Pons (tissue), 1 donor: ENCODE measurements around the gene KIRREL1.
"Not testable (repeated sequence)": the region's sequence is repeated elsewhere in the genome, so short reads cannot be mapped to it uniquely, and the experiment has no call there.

ENCODE experiments used
- DNase-seq: peaks from one replicate; pipeline ENCODE4 v3.0.0-alpha.2; 2016; ENCODE audit warnings: low spot score

Gene KIRREL1

GRCh38 chr1:158105352-158106095 lies 112.1 kb downstream of the KIRREL1 start:
- DNase-seq, result no peak

GRCh38 chr1:158107916-158108315 lies 114.5 kb downstream of the KIRREL1 start:
- no peak for DNase-seq

- peak; percentile 14 for DNase-seq
Measured at GRCh38 chr1:158112994-158113758, 119.7 kb downstream of the KIRREL1 start.

- DNase-seq, result no peak
Measured at GRCh38 chr1:158113759-158114127, 120.3 kb downstream of the KIRREL1 start.

GRCh38 chr1:158115126-158115525 lies 121.7 kb downstream of the KIRREL1 start:
- no peak for DNase-seq

- DNase-seq, result no peak
Measured at GRCh38 chr1:158116311-158117167, 123.1 kb downstream of the KIRREL1 start.

GRCh38 chr1:158117854-158118704 lies 124.6 kb downstream of the KIRREL1 start:
- peak; percentile 10 for DNase-seq

- DNase-seq, result no peak
Measured at GRCh38 chr1:158118713-158119402, 125.4 kb downstream of the KIRREL1 start.

GRCh38 chr1:158119976-158120653 lies 126.7 kb downstream of the KIRREL1 start:
- no peak for DNase-seq

- no peak for DNase-seq
Measured at GRCh38 chr1:158121604-158122254, 128.3 kb downstream of the KIRREL1 start.

GRCh38 chr1:158122833-158123388 lies 129.5 kb downstream of the KIRREL1 start:
- no peak for DNase-seq

- no peak for DNase-seq
Measured at GRCh38 chr1:158124034-158124433, 130.6 kb downstream of the KIRREL1 start.

- DNase-seq, result peak; percentile 92
Measured at GRCh38 chr1:158124999-158125398, 131.6 kb downstream of the KIRREL1 start.

GRCh38 chr1:158126425-158126824 lies 133.0 kb downstream of the KIRREL1 start:
- no peak for DNase-seq

GRCh38 chr1:158128531-158128930 lies 135.1 kb downstream of the KIRREL1 start:
- DNase-seq, result not testable (repeated sequence)

- DNase-seq, result no peak
Measured at GRCh38 chr1:158131217-158131616, 137.8 kb downstream of the KIRREL1 start.

- no peak for DNase-seq
Measured at GRCh38 chr1:158140764-158141192, 147.3 kb downstream of the KIRREL1 start.

- peak; percentile 75 for DNase-seq
Measured at GRCh38 chr1:158145173-158145719, 151.8 kb downstream of the KIRREL1 start.

GRCh38 chr1:158146165-158146564 lies 152.7 kb downstream of the KIRREL1 start:
- DNase-seq, result no peak
